GM23248 (cell line): Measurements from ENCODE around the gene PRDM10. TPM values are rescaled to one million over a fixed set of nuclear protein-coding genes. Genes with fewer than 3 reads are reported as not detected.
A peak's percentile ranks its signal among the peaks of the same experiment; 100 is the strongest.

Experiments
- DNase-seq: peaks from one replicate; pipeline ENCODE4 v3.0.0-alpha.2; 2015
- H2AFZ ChIP-seq: fragments of 200-600 bp; sonication (generic); 2 replicates; pipeline ENCODE4 v1.6.1; 2016; ENCODE audit warnings: antibody characterized with exemption
- H3F3A ChIP-seq: fragments of 200-600 bp; sonication (generic); 2 replicates; pipeline ENCODE4 v1.6.1; 2016; ENCODE audit warnings: mild to moderate bottlenecking, antibody characterized with exemption, mixed run types; ENCODE audit not compliant: insufficient read depth
- H3K27ac ChIP-seq: fragments of 200-600 bp; sonication (generic); 2 replicates; pipeline ENCODE4 v1.5.1; 2016; ENCODE audit warnings: mild to moderate bottlenecking
- H3K27me3 ChIP-seq: fragments of 200-600 bp; sonication (generic); replicated peaks from 2 replicates; pipeline ENCODE4 v1.6.1; 2016; ENCODE audit warnings: mild to moderate bottlenecking; ENCODE audit not compliant: insufficient read depth
- H3K36me3 ChIP-seq: fragments of 200-600 bp; sonication (generic); 2 replicates; pipeline ENCODE4 v1.6.1; 2016; ENCODE audit warnings: low read depth, mild to moderate bottlenecking
- H3K4me1 ChIP-seq: fragments of 200-600 bp; sonication (generic); 2 replicates; pipeline ENCODE4 v1.6.1; 2016; ENCODE audit warnings: mild to moderate bottlenecking; ENCODE audit not compliant: insufficient read depth
- H3K4me2 ChIP-seq: fragments of 200-600 bp; sonication (generic); one replicate; pipeline ENCODE4 v1.6.1; 2016; ENCODE audit warnings: mild to moderate bottlenecking; ENCODE audit not compliant: unreplicated experiment
- H3K4me3 ChIP-seq: fragments of 200-600 bp; sonication (generic); 2 replicates; pipeline ENCODE4 v1.5.1; 2016; ENCODE audit warnings: mild to moderate bottlenecking
- H3K79me2 ChIP-seq: fragments of 200-600 bp; sonication (generic); 2 replicates; pipeline ENCODE4 v1.6.1; 2016; ENCODE audit warnings: mild to moderate bottlenecking; ENCODE audit not compliant: insufficient read depth
- H3K9ac ChIP-seq: fragments of 200-600 bp; sonication (generic); 2 replicates; pipeline ENCODE4 v1.6.1; 2016; ENCODE audit warnings: mild to moderate bottlenecking
- H3K9me2 ChIP-seq: fragments of 200-600 bp; sonication (generic); 2 replicates; pipeline ENCODE4 v1.6.1; 2016; ENCODE audit warnings: mixed run types, mild to moderate bottlenecking, moderate library complexity; ENCODE audit not compliant: insufficient read depth
- H3K9me3 ChIP-seq: fragments of 200-600 bp; sonication (generic); one replicate; pipeline ENCODE4 v1.6.1; 2017; ENCODE audit warnings: low read depth
- H4K20me1 ChIP-seq: fragments of 200-600 bp; sonication (generic); 2 replicates; pipeline ENCODE4 v1.6.0; 2016; ENCODE audit not compliant: insufficient read depth
- EZH2 ChIP-seq: fragments of 200-600 bp; sonication (generic); IDR thresholded peaks from 2 replicates; pipeline ENCODE4 v1.6.1; 2018; ENCODE audit warnings: antibody characterized with exemption, mild to moderate bottlenecking; ENCODE audit not compliant: insufficient read depth, poor library complexity, severe bottlenecking
- EZH2phosphoT487 ChIP-seq: fragments of 200-600 bp; sonication (generic); IDR thresholded peaks from 2 replicates; pipeline ENCODE4 v1.6.1; 2018; ENCODE audit warnings: antibody characterized with exemption, moderate library complexity, mild to moderate bottlenecking, low read depth; ENCODE audit not compliant: insufficient read depth
- WGBS, 2 experiments: methylation state at CpG; one replicate each; pipeline ENCODE4 v1.1.6; 2015 to 2017; ENCODE audit warnings: low lambda C conversion rate in 2 of 2, low coverage in 1 of 2; ENCODE audit errors: missing lambda C conversion rate in 2 of 2; 5-methylcytosine and 5-hydroxymethylcytosine counted together
- in situ Hi-C: fragments of 300-500 bp; cut with MboI; formaldehyde crosslinking; loops from 2 replicates; pipeline ENCODE4 v1.15.0; 2020
- polyA plus RNA-seq: library from polyadenylated mRNA; unstranded; fragments of >200 nt; fragmentation: Nextera tagmentation; extraction: Ambion mirVana; gene quantifications from 2 replicates; pipeline ENCODE4 v1.2.1, GENCODE V29; 2016
- total RNA-seq: library from RNA; depleted of rRNA; stranded (reverse); fragments of >200 nt; shearing (Covaris generic); gene quantifications from 2 replicates; pipeline ENCODE4 v1.2.3, GENCODE V29; 2014

PRDM10 gene
- total and polyA plus RNA-seq, 2 experiments from 2014 or later, result 2.9 to 4.6 TPM

GRCh38 chr11:130000552-130001176 lies 2.0 kb downstream of the PRDM10 start:
- no peaks in the 10 kb centered on the region for H3K27me3 ChIP-seq
- in situ Hi-C loops, result no loop called here
- 0 out of 2 replicates have a peak, but pooled peaks cover 3% of the 10 kb centered on the region for H4K20me1 ChIP-seq
- no peaks in the 10 kb centered on the region for H3K36me3 ChIP-seq
- H3K9me2 ChIP-seq, result no peaks in the 10 kb centered on the region
- H3K27ac ChIP-seq, result peak overlapping the region; percentile 99
- TF ChIP-seq EZH2phosphoT487, result no peak
- TF ChIP-seq EZH2, result no peak
- peak overlapping the region; percentile 75; the same call in 1 of the 2 replicates for H2AFZ ChIP-seq
- peaks cover 7% of the 10 kb centered on the region for H3F3A ChIP-seq
- H3K4me2 ChIP-seq, result peak overlapping the region; percentile 84
- no peaks in the 10 kb centered on the region for H3K9me3 ChIP-seq
- WGBS, 2 experiments, result 88 to 91% methylated on average over 18 of the region's 18 CpGs
- no peak for DNase-seq
- H3K9ac ChIP-seq, result peak overlapping the region; percentile 95
- H3K4me1 ChIP-seq, result peaks cover 13% of the 10 kb centered on the region
- H3K79me2 ChIP-seq, result peaks cover 62% of the 10 kb centered on the region
- peak overlapping the region; percentile 79 for H3K4me3 ChIP-seq

GRCh38 chr11:129999407-129999806 lies 3.2 kb downstream of the PRDM10 start:
- peaks cover 74% of the 10 kb centered on the region for H3K79me2 ChIP-seq
- H3K9ac ChIP-seq, result no peak overlapping the region
- no peaks in the 10 kb centered on the region for H3K36me3 ChIP-seq
- no peak overlapping the region for H3K4me2 ChIP-seq
- TF ChIP-seq EZH2phosphoT487 (no peak), EZH2 (no peak)
- H3K4me3 ChIP-seq, result no peak overlapping the region
- no peak for DNase-seq
- no peak overlapping the region for H2AFZ ChIP-seq
- peaks cover 8% of the 10 kb centered on the region; the same call in 1 of the 2 replicates for H4K20me1 ChIP-seq
- in situ Hi-C loops, result no loop called here
- peaks cover 13% of the 10 kb centered on the region for H3K4me1 ChIP-seq
- no peaks in the 10 kb centered on the region for H3K27me3 ChIP-seq
- 97 to 98% methylated on average over 4 of the region's 4 CpGs for whole genome bisulfite sequencing, 2 experiments
- no peaks in the 10 kb centered on the region for H3K9me3 ChIP-seq
- peaks cover 7% of the 10 kb centered on the region for H3F3A ChIP-seq
- no peak overlapping the region for H3K27ac ChIP-seq
- no peaks in the 10 kb centered on the region for H3K9me2 ChIP-seq

- no peak overlapping the region for H3K27ac ChIP-seq
- DNase-seq, result no peak
- H2AFZ ChIP-seq, result no peak overlapping the region
- H3K9me3 ChIP-seq, result no peaks in the 10 kb centered on the region
- H3K27me3 ChIP-seq, result no peaks in the 10 kb centered on the region
- H3K4me2 ChIP-seq, result no peak overlapping the region
- H3K36me3 ChIP-seq, result no peaks in the 10 kb centered on the region
- WGBS, 2 experiments, result 97 to 98% methylated on average over 7 of the region's 7 CpGs
- peaks cover 4% of the 10 kb centered on the region for H3F3A ChIP-seq
- peaks cover 8% of the 10 kb centered on the region; the same call in 1 of the 2 replicates for H4K20me1 ChIP-seq
- H3K9me2 ChIP-seq, result no peaks in the 10 kb centered on the region
- peaks cover 79% of the 10 kb centered on the region for H3K79me2 ChIP-seq
- H3K4me1 ChIP-seq, result peaks cover 10% of the 10 kb centered on the region
- in situ Hi-C loops, result no loop called here
- no peak overlapping the region for H3K9ac ChIP-seq
- TF ChIP-seq EZH2, result no peak
- no peak for TF ChIP-seq EZH2phosphoT487
- no peak overlapping the region for H3K4me3 ChIP-seq
These were observed 3.7 kb downstream of the PRDM10 start for GRCh38 chr11:129998905-129999304.

- Histone ChIP-seq H2AFZ (no peak overlapping the region), H4K20me1 (peaks cover 8% of the 10 kb centered on the region; the same call in 1 of the 2 replicates), H3K9ac (no peak overlapping the region), H3K27me3 (no peaks in the 10 kb centered on the region), H3K27ac (no peak overlapping the region), H3K36me3 (no peaks in the 10 kb centered on the region), H3K79me2 (peaks cover 85% of the 10 kb centered on the region), H3K4me3 (no peak overlapping the region), H3K9me3 (no peaks in the 10 kb centered on the region), H3F3A (0 out of 2 replicates have a peak, but pooled peaks cover under 1% of the 10 kb centered on the region), H3K4me2 (no peak overlapping the region), H3K9me2 (no peaks in the 10 kb centered on the region), H3K4me1 (peaks cover 8% of the 10 kb centered on the region; the same call in 1 of the 2 replicates)
- DNase-seq, result no peak
- no peak for TF ChIP-seq EZH2
- no peak for TF ChIP-seq EZH2phosphoT487
- WGBS, 2 experiments, result 64 to 72% methylated on average over 1 of the region's 1 CpG
- in situ Hi-C loops, result no loop called here
These were observed 4.5 kb downstream of the PRDM10 start for GRCh38 chr11:129998107-129998506.
